ENCODE results near the gene VMAC.

The VMAC gene

DNA sequence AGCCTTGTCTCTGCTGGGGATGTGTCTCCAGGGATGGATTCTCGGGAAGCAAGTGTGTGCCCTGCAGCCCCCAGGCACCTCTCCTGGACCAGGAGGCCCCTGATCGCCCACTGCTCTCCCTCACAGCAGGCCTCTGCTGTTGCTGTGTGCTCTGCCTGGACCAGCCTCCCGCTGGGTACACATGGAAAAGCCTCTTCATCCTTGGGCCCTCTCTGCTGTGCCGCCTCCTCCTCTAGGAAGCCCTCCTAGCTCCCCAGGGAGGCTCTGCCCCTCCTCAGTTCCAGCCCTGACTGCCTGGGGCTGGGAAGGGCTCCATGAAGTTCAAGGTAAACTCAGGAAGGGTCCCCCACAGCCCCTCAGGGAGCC is 13.1 kb upstream of the VMAC start:
- WGBS (ENCODE audit: extremely low coverage, insufficient coverage, low lambda C conversion rate), result no CpG with 5 or more reads among the region's 4 CpGs
- Histone ChIP-seq H4K8ac (ENCODE audit: low read depth, low read length) (no peak overlapping the region), H3K4ac (ENCODE audit: low read depth, low read length) (no peak overlapping the region), H3K18ac (ENCODE audit: low read length) (no peak overlapping the region), H2BK15ac (replicated peaks; ENCODE audit: low read depth) (no peak overlapping the region), H3K56ac (ENCODE audit: low read length) (no peak overlapping the region), H3K79me2 (ENCODE audit: control insufficient read depth, insufficient read depth, low read length) (no peaks in the 10 kb centered on the region), H2AK5ac (ENCODE audit: low read length) (no peak overlapping the region), H2BK5ac (ENCODE audit: low read length) (no peak overlapping the region), H3K27ac (ENCODE audit: low read depth, low read length) (no peak overlapping the region), H3K23ac (ENCODE audit: low read length) (no peak overlapping the region), H3K36me3 (ENCODE audit: control insufficient read depth, insufficient read depth, low read length) (peaks cover 1% of the 10 kb centered on the region), H3K27me3 (ENCODE audit: insufficient read depth, low read length, poor library complexity) (no peaks in the 10 kb centered on the region), H2BK120ac (ENCODE audit: low read depth, low read length) (no peak overlapping the region), H3K4me1 (ENCODE audit: control insufficient read depth, low read depth, low read length) (no peaks in the 10 kb centered on the region), H3K79me1 (ENCODE audit: low read length) (no peaks in the 10 kb centered on the region), H3K4me2 (ENCODE audit: low read length) (no peak overlapping the region), H3K9ac (ENCODE audit: low read length) (no peak overlapping the region), H4K5ac (ENCODE audit: low read length) (no peak overlapping the region), H3K4me3 (ENCODE audit: low read length) (no peak overlapping the region)
- no peak for DNase-seq

DNA sequence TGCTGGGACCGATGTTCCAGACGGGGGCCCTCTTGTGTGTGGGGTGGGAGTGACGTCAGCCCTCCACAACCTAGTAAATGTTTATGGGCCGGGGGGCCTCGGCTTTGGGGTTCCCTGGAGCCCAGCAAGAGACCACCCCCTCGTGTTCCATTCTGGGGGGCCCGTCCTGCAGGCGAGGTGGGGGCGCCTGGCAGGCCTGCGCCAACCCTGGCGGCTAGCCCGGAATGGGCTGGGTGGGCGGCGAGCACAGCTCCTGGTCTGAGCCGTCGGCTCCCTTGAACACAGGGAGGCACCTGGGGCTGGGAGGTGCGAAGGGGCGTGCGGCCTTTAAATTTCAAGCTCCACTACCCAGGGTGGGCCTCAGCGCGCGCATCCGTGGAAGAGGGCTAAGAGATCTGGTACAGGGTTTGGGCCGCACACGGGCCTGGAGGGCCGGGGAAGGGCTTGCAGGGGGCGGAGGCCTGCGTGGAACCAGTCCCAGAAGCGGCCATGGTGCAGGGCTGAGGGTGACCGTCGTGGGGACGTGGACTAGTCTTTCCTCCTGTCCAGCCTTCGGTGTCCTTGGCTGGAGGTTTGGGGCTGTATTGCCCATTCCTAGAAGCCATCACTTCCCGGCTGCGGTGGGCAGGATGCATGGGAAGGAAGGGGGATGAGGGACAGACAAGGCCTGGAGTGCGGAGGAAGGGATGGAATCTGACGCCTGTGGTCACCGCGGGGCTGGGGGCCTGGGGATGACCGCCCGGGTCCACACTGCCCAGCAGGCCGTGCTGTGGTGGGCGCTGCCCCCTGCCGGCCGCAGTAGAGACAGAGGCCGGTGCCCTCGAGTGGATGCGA is 12.5 kb upstream of the VMAC start:
- H3K18ac ChIP-seq (ENCODE audit: low read length), result no peak overlapping the region
- no peak overlapping the region for H4K8ac ChIP-seq (ENCODE audit: low read depth, low read length)
- no peak overlapping the region for H2BK5ac ChIP-seq (ENCODE audit: low read length)
- H3K4me1 ChIP-seq (ENCODE audit: control insufficient read depth, low read depth, low read length), result no peaks in the 10 kb centered on the region
- DNase-seq, result peak; percentile 37
- H3K9ac ChIP-seq (ENCODE audit: low read length), result no peak overlapping the region
- no peak overlapping the region for H3K23ac ChIP-seq (ENCODE audit: low read length)
- no peaks in the 10 kb centered on the region for H3K79me2 ChIP-seq (ENCODE audit: control insufficient read depth, insufficient read depth, low read length)
- no peak overlapping the region for H3K4me2 ChIP-seq (ENCODE audit: low read length)
- H3K79me1 ChIP-seq (ENCODE audit: low read length), result no peaks in the 10 kb centered on the region
- H3K56ac ChIP-seq (ENCODE audit: low read length), result peak overlapping the region; percentile 42
- H4K5ac ChIP-seq (ENCODE audit: low read length), result no peak overlapping the region
- no peak overlapping the region for H2BK120ac ChIP-seq (ENCODE audit: low read depth, low read length)
- peaks cover 4% of the 10 kb centered on the region for H3K36me3 ChIP-seq (ENCODE audit: control insufficient read depth, insufficient read depth, low read length)
- WGBS (ENCODE audit: extremely low coverage, insufficient coverage, low lambda C conversion rate), result no CpG with 5 or more reads among the region's 48 CpGs
- no peaks in the 10 kb centered on the region for H3K27me3 ChIP-seq (ENCODE audit: insufficient read depth, low read length, poor library complexity)
- H3K4ac ChIP-seq (ENCODE audit: low read depth, low read length), result no peak overlapping the region
- no peak overlapping the region for H3K4me3 ChIP-seq (ENCODE audit: low read length)
- H2BK15ac ChIP-seq (replicated peaks; ENCODE audit: low read depth), result no peak overlapping the region
- no peak overlapping the region for H2AK5ac ChIP-seq (ENCODE audit: low read length)
- H3K27ac ChIP-seq (ENCODE audit: low read depth, low read length), result no peak overlapping the region

DNA sequence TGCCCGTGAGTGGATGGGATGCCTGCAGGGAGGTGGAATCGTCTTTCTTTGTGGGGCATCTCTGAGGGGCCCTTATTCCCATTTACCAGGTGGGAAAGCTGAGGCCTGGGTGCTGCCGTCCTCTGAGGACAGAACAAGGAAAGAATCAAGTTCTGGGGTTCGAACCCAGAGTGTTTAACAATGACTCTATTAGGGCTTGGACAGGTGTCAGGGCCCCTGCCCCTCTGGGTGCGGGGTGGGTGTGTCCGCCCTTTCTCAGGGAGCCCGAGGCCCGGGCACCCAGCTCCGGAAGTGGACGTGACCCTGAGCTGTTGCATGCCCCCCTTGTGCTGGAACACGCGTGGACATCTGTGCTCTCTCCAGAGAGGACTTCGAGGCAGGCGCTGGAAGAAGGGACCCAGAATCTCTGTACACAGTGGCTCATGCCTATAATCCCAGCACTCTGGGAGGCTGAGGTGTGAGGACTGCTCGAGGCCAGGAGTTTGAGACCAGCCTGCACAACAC is 11.8 kb upstream of the VMAC start:
- no peak overlapping the region for H4K8ac ChIP-seq (ENCODE audit: low read depth, low read length)
- H3K4me2 ChIP-seq (ENCODE audit: low read length), result no peak overlapping the region
- no peak overlapping the region for H3K4me3 ChIP-seq (ENCODE audit: low read length)
- no peak overlapping the region for H2BK120ac ChIP-seq (ENCODE audit: low read depth, low read length)
- H2BK5ac ChIP-seq (ENCODE audit: low read length), result no peak overlapping the region
- no peaks in the 10 kb centered on the region for H3K4me1 ChIP-seq (ENCODE audit: control insufficient read depth, low read depth, low read length)
- H3K27ac ChIP-seq (ENCODE audit: low read depth, low read length), result no peak overlapping the region
- H3K56ac ChIP-seq (ENCODE audit: low read length), result no peak overlapping the region
- H2BK15ac ChIP-seq (replicated peaks; ENCODE audit: low read depth), result no peak overlapping the region
- no peak overlapping the region for H4K5ac ChIP-seq (ENCODE audit: low read length)
- no peaks in the 10 kb centered on the region for H3K27me3 ChIP-seq (ENCODE audit: insufficient read depth, low read length, poor library complexity)
- no peaks in the 10 kb centered on the region for H3K79me1 ChIP-seq (ENCODE audit: low read length)
- no peak overlapping the region for H3K23ac ChIP-seq (ENCODE audit: low read length)
- H3K79me2 ChIP-seq (ENCODE audit: control insufficient read depth, insufficient read depth, low read length), result no peaks in the 10 kb centered on the region
- H3K36me3 ChIP-seq (ENCODE audit: control insufficient read depth, insufficient read depth, low read length), result peaks cover 4% of the 10 kb centered on the region
- no CpG with 5 or more reads among the region's 15 CpGs for WGBS (ENCODE audit: extremely low coverage, insufficient coverage, low lambda C conversion rate)
- no peak overlapping the region for H3K18ac ChIP-seq (ENCODE audit: low read length)
- no peak for DNase-seq
- H3K9ac ChIP-seq (ENCODE audit: low read length), result no peak overlapping the region
- no peak overlapping the region for H2AK5ac ChIP-seq (ENCODE audit: low read length)
- H3K4ac ChIP-seq (ENCODE audit: low read depth, low read length), result no peak overlapping the region

DNA sequence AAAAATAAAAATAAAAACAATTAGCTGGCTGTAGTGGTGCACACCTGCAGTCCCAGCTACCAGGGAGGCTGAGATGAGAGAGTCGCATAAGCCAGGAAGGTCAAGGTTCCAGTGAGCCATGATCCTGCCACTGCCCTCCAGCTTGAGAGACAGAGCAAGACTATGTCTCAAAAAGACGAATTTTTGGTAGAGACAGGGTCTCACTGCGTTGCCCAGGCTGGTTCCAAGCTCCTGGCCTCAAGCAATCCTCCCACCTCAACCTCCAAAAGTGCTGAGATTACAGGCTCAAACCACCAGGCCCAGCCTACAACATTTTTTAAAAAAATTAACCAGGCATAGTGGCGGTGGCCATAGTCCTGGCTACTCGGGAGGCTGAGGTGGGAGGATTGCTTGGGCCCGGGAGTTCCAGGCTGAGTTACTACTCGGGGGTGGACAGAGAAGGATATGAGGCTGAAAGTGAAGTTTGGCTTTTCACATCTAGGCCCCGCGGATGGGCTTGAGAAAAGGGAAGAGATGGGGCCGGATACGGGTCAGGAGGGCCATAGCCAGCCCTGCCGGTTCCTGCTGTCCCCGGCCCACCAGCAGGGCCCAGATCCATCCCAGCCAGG is 11.3 kb upstream of the VMAC start:
- no peak overlapping the region for H3K9ac ChIP-seq (ENCODE audit: low read length)
- no peak overlapping the region for H3K4me2 ChIP-seq (ENCODE audit: low read length)
- no peaks in the 10 kb centered on the region for H3K27me3 ChIP-seq (ENCODE audit: insufficient read depth, low read length, poor library complexity)
- H3K4me1 ChIP-seq (ENCODE audit: control insufficient read depth, low read depth, low read length), result no peaks in the 10 kb centered on the region
- no peak overlapping the region for H2AK5ac ChIP-seq (ENCODE audit: low read length)
- no peaks in the 10 kb centered on the region for H3K79me2 ChIP-seq (ENCODE audit: control insufficient read depth, insufficient read depth, low read length)
- H3K4ac ChIP-seq (ENCODE audit: low read depth, low read length), result no peak overlapping the region
- no peak overlapping the region for H3K4me3 ChIP-seq (ENCODE audit: low read length)
- H4K5ac ChIP-seq (ENCODE audit: low read length), result no peak overlapping the region
- no peak overlapping the region for H3K23ac ChIP-seq (ENCODE audit: low read length)
- no peak overlapping the region for H2BK15ac ChIP-seq (replicated peaks; ENCODE audit: low read depth)
- H4K8ac ChIP-seq (ENCODE audit: low read depth, low read length), result no peak overlapping the region
- no peak for DNase-seq
- no peak overlapping the region for H2BK5ac ChIP-seq (ENCODE audit: low read length)
- H2BK120ac ChIP-seq (ENCODE audit: low read depth, low read length), result no peak overlapping the region
- no peak overlapping the region for H3K27ac ChIP-seq (ENCODE audit: low read depth, low read length)
- H3K36me3 ChIP-seq (ENCODE audit: control insufficient read depth, insufficient read depth, low read length), result peaks cover 4% of the 10 kb centered on the region
- peaks cover 2% of the 10 kb centered on the region for H3K79me1 ChIP-seq (ENCODE audit: low read length)
- no peak overlapping the region for H3K18ac ChIP-seq (ENCODE audit: low read length)
- no peak overlapping the region for H3K56ac ChIP-seq (ENCODE audit: low read length)
- WGBS (ENCODE audit: extremely low coverage, insufficient coverage, low lambda C conversion rate), result no CpG with 5 or more reads among the region's 13 CpGs

DNA sequence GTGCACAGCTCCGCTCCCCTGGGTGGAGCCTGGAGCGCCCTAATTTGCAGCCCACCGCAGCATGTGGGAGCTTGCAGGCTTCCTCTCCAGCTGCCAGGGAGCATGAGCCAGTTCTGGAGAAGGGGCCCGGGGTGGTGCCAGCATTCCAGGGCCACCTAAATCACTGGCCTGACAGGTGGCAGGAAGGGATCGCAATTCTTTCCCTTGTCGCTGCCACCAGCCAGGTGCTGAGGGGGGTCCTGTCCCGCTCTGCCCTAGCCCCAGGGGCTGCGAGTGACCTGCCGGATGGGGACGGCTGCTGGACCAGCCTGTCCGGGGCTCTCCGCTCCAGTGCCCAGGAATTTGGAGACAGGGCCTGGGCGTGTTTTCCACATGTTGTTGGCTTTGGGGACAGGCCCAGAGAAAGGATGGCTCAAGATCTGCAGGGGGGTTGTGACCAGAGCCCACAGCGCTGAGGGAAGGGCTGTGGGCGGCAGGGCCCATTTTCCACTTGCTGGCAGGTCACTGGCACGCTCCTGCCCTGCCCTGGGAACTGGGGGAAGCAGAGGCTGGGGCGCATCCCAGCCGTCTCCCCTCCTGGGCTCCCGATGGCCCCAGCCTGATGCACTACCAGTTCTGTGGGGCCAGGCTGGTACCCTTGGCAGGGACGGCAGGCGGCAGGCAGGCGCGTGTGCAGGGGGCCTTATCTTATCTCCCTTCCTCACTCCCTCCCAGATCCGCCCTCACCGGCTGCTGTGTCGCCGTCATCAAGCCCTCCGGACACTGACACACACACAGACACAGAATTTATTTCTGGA is 10.6 kb upstream of the VMAC start:
- no CpG with 5 or more reads among the region's 28 CpGs for WGBS (ENCODE audit: extremely low coverage, insufficient coverage, low lambda C conversion rate)
- H3K9ac ChIP-seq (ENCODE audit: low read length), result no peak overlapping the region
- no peak overlapping the region for H3K4me2 ChIP-seq (ENCODE audit: low read length)
- no peak overlapping the region for H3K4me3 ChIP-seq (ENCODE audit: low read length)
- H4K5ac ChIP-seq (ENCODE audit: low read length), result no peak overlapping the region
- H3K79me1 ChIP-seq (ENCODE audit: low read length), result peaks cover 2% of the 10 kb centered on the region
- H4K8ac ChIP-seq (ENCODE audit: low read depth, low read length), result no peak overlapping the region
- H3K36me3 ChIP-seq (ENCODE audit: control insufficient read depth, insufficient read depth, low read length), result peaks cover 4% of the 10 kb centered on the region
- H2BK5ac ChIP-seq (ENCODE audit: low read length), result no peak overlapping the region
- DNase-seq, result no peak
- no peak overlapping the region for H3K56ac ChIP-seq (ENCODE audit: low read length)
- H2BK15ac ChIP-seq (replicated peaks; ENCODE audit: low read depth), result no peak overlapping the region
- no peak overlapping the region for H2AK5ac ChIP-seq (ENCODE audit: low read length)
- no peak overlapping the region for H2BK120ac ChIP-seq (ENCODE audit: low read depth, low read length)
- H3K79me2 ChIP-seq (ENCODE audit: control insufficient read depth, insufficient read depth, low read length), result no peaks in the 10 kb centered on the region
- H3K27ac ChIP-seq (ENCODE audit: low read depth, low read length), result no peak overlapping the region
- H3K27me3 ChIP-seq (ENCODE audit: insufficient read depth, low read length, poor library complexity), result no peaks in the 10 kb centered on the region
- no peak overlapping the region for H3K4ac ChIP-seq (ENCODE audit: low read depth, low read length)
- no peak overlapping the region for H3K23ac ChIP-seq (ENCODE audit: low read length)
- H3K18ac ChIP-seq (ENCODE audit: low read length), result no peak overlapping the region
- H3K4me1 ChIP-seq (ENCODE audit: control insufficient read depth, low read depth, low read length), result no peaks in the 10 kb centered on the region
